GM21529 (cell line): ENCODE results near the gene LTBP4.
"Not testable (repeated sequence)": the region's sequence is repeated elsewhere in the genome, so short reads cannot be mapped to it uniquely, and the experiment has no call there.

ENCODE experiments used
- ATAC-seq: cut with Tn5 transposase; IDR thresholded peaks from one replicate; pipeline ENCODE4 v1.9.1; 2021; ENCODE audit not compliant: unreplicated experiment

Gene LTBP4

DNA sequence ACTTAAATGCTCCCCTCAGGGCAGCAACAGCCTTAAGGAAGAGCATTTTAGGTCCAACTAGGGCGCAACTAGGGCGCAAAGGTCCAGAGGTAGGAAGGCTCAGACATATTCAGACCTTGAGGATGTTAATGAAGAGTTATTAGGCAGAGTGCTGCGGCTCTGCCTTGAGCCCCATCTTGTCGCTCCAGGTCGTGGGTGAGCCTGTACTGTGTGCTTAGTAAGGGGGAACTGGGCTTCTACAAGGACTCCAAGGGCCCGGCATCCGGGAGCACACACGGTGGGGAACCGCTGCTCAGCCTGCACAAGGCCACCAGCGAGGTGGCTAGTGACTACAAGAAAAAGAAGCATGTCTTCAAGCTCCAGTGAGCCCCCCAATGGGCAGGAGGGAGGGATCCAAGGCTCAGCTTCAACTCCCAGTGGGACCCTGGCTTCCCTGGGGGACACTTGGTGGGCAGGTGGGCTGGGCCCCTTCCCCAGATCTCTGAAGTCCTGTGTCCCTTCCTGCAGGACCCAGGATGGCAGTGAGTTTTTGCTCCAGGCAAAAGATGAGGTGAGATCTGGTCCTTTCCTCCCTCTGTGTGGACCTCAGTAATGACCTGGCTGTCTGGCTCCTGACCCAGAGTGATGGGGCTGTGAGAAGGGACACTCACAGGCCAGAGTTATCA, 29.2 kb upstream of the LTBP4 start:
- no peak for ATAC-seq

- no peak for ATAC-seq
Measured at GRCh38 chr19:40575326-40575725, 25.8 kb upstream of the LTBP4 start.

- peak; percentile 27 for ATAC-seq
Measured at GRCh38 chr19:40576151-40576584, 25.0 kb upstream of the LTBP4 start.

DNA sequence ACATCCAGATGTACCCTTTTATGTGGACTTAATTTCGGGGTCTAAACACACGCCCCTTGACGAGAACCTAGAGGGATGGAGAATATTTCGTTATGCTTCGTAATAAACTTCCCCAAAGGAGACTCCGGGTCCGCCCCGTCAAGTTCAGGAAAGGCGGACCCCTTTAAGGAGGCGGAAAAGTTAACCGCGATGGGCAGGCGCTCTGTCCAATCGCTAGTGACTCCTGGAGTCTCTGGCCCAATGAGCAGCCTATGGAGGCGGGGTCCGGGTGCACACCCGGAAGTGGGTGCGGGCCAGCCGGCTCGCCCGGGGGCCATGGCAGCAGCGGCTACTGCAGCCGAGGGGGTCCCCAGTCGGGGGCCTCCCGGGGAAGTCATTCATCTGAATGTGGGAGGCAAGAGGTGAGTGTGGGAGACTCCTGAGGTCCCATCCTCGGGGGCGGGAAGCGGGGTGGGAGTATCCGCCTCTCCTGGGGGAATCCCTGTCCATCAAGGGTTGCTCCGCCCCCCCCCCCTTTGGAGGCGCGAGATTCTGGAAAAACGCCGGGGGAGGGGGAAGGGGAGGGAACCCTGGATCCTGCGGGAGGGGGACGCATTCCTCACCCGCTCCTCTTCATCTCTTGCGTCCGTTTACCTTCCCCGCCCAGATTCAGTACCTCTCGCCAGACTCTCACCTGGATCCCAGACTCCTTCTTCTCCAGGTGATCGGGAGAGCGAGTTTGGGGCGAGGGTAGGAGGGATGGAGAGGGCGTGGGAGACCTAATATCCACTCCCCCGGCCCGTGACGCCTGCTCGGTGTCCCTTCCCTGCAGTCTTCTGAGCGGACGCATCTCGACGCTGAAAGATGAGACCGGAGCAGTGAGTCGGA, 24.4 kb upstream of the LTBP4 start, which contains the start of gene SHKBP1:
Gene SHKBP1, plus strand, starts transcription at position 289 of the 867 bp plus-strand sequence. Its CDS starts 27 bp downstream, at position 316.
- ATAC-seq = peak; percentile 91

DNA sequence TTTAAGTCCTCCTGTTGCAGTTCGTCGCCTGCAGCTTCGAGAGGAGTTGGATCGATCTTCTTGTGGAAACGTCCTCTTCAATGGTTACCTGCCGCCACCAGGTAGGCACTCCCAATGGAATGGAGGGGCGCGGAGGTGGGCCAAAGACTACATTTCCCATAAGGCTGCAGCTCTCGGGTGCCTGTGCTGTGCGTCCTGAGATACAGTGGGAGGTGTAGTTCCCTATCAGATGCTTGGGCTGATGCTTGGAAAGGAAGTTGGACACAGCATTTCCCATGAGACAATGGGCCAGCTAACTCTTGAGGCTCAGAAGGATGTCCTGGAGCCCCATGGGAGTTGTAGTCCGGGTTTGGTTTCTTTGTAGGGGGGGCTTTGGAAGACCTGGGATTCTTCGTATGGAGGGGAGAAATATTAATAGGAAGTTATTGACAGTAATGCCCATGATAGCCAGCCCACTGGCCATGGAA, 22.7 kb upstream of the LTBP4 start:
- ATAC-seq = no peak

DNA sequence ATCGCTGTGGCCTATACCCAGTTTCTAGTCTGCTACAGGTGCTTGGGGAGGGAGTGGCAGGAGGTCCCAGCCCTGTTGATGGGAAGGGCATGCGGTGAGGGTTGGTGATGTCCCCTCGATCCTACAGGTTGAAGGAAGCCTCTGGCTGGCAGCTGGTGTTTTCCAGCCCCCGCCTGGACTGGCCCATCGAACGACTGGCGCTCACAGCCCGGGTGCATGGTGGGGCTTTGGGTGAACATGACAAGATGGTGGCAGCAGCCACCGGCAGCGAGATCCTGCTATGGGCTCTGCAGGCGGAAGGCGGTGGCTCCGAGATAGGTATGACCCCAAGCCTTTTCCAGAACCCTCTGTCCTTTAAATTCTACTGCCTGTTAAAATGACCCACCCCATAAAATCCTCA, 20.6 kb upstream of the LTBP4 start:
- ATAC-seq = no peak

DNA sequence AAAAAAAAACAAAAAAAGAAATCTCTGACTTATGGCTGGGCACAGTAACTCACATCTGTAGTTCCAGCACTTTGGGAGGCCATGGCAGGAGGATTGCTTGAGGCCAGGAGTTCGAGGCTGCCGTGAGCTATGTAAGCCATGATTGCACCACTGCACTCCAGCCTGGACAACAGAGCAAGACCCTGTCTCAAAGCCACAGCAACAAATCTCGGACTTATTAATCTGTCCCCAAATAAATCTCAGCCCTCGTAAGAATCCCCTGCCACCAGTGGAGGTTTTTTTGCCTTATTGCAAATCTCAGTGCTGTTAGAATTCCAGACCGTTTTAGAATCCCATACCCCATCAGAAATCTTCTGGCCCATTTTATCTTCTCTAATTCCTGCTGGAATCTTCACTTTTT, 19.6 kb upstream of the LTBP4 start:
- ATAC-seq = no peak

- no peak for ATAC-seq
Measured at GRCh38 chr19:40582467-40582866, 18.7 kb upstream of the LTBP4 start.

DNA sequence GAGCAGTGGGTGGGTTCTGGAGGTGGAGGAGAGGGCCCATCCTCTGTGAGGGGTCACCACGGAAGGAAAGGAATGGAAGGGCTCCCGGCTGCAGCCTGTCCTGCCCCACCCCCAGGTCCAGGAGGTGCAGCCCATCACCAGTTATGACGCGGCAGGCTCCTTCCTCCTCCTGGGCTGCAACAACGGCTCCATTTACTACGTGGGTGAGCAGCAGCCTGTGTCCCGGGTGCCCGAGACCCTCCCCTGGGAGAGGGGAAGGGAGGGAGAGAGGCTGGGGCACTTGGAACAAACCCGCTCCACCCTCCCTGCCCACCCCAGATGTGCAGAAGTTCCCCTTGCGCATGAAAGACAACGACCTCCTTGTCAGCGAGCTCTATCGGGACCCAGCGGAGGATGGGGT, 17.9 kb upstream of the LTBP4 start:
- ATAC-seq = no peak

- no peak for ATAC-seq
Measured at GRCh38 chr19:40584007-40584406, 17.2 kb upstream of the LTBP4 start.

- no peak for ATAC-seq
Measured at GRCh38 chr19:40585241-40585981, 15.8 kb upstream of the LTBP4 start.

DNA sequence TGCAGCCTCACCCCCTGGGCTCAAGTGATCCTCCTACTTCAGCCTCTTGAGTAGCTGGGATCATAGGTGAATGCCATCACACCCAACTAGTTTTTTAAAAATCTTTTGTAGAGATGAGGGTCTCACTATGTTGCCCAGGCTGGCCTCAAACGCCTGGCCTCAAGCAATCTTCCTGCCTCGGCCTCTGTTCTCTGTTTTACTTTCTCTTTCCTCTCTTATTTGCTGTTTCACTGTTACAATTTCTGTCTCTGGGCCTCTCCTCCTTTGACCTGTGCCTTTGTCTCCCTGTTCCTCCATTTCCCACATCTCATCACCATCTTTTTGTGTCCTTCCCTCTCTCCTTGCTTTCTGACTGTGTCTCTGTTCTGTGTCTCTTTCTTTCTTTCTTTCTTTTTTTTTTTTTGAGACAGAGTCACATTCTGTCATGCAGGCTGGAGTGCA, 15.2 kb upstream of the LTBP4 start:
- no peak for ATAC-seq

DNA sequence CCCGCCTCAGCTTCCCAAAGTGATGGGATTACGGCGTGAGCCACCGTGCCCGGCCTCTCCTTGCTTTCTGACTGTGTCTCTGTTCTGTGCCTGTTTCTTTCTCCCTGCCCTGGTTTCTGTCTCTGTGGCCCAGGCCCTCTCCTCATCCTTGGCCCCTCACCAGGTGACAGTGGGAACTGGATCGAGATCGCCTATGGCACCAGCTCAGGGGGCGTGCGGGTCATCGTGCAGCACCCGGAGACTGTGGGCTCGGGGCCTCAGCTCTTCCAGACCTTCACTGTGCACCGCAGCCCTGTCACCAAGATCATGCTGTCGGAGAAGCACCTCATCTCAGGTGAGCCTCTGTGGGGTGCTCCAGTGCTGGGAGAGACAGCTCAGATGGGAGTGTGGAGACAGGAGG, 14.6 kb upstream of the LTBP4 start:
- ATAC-seq = no peak

DNA sequence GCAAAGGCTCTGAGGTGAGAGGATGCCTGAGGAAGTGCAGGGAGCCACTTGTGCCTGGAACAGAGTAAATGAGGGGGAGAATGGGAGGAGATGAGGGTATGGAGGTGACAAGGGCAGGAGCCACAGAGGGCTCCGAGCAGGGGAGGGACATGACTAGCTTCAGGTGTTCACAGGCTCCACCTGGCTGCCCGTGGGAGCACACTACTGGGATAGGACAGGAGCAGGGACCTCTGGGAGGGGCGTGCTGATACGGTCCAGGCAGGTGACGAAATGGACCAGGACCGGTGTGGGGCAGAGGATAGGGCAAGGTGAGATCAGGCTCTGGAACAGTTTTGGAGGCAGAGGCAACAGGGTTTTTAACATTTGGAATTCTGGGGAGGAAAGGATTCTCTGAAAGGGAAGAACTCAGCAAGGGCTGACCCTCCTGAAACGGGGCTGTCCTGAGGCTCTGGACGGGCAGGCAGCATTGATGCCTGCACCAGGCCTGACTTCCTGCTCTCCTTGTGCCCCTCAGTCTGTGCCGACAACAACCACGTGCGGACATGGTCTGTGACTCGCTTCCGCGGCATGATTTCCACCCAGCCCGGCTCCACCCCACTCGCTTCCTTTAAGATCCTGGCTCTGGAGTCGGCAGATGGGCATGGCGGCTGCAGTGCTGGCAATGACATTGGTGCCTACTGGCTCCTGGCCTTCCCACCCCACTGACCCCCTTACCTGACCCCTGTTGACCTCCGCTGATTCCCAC, 12.9 kb upstream of the LTBP4 start:
- no peak for ATAC-seq

DNA sequence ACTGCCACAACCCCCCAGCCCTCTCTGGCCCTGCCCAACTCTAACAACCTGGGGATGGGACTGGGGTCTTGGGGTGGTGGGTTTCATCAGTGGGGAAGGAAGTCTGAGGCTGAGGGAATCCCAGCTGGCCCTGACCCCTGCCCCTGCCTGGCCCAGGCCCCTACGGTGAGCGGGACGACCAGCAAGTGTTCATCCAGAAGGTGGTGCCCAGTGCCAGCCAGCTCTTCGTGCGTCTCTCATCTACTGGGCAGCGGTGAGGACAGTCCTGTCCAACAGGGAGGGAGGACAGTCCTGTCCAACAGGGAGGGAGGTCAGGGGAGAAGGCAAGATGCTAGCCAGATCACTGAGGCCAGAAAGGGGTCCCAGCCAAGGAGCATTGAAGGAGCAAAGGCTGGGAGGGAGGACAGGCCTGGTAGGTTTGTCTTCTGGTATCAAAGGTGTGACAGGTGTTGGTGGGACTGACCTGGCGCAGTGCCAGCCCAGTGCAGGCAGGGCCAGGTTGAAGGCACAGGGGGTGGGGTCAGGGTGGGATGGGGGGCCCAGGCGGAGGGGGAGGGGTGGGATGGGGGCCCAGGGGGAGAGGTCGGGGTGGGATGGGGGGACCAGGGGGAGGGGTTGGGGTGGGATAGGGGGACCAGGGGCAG, 12.1 kb upstream of the LTBP4 start:
- no peak for ATAC-seq

DNA sequence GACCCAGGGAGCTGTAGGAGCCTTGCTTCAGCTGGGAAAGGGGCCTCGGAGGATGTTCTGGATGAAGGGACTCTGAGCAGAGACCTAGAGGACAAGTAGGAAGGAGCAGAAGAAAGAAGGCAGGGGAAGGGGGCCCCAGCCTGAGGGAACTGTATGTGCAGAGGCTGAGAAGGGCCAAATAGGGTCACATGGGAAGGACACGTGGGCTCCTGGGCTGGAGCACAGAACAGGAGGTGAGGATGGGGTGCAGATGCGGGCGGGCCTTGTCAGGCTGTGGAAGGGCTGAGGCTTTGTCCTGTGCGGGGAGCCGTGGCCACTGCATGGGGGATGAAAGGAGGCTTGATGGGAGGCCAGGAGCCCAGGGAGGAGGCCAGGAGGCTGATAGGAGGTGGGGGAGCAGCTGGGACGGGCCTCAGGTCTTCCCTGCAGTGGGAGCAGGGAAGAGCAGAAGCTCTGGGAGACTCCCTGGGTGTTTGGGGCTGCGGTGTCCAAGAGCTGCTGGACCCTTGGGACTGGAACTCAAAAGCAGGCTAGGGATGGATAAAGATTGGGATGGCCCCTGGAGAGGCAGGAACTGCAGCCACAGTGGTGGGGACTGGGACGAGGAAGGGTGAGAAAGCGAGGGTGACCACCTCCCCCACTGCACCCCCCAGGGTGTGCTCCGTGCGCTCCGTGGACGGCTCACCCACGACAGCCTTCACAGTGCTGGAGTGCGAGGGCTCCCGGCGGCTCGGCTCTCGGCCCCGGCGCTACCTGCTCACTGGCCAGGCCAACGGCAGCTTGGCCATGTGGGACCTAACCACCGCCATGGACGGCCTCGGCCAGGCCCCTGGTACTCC, 11.4 kb upstream of the LTBP4 start:
- ATAC-seq = no peak

DNA sequence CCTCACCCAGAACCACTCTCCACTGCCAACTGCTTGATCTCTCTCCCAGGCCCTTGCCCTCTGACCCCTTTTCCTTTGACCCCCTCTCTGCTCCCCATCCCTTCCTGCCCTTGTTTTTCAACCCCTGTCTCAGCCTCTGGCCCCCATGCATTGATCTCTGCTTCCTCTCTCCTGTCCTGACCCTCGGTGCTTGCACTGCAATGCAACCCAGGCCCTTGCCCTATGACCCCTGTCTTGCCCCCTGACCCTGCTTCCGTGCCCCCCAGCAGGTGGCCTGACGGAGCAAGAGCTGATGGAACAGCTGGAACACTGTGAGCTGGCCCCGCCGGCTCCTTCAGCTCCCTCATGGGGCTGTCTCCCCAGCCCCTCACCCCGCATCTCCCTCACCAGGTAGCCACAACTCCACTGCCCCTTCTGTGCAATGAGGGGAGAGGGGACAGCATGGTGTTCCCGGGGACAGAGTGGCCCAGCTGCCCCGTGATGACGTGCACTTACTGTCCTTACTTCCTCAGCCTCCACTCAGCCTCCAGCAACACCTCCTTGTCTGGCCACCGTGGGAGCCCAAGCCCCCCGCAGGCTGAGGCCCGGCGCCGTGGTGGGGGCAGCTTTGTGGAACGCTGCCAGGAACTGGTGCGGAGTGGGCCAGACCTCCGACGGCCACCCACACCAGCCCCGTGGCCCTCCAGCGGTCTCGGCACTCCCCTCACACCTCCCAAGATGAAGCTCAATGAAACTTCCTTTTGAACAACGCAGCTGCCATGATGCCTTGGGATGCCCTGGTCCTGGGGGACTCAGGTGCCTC, 10.5 kb upstream of the LTBP4 start:
- ATAC-seq = no peak

DNA sequence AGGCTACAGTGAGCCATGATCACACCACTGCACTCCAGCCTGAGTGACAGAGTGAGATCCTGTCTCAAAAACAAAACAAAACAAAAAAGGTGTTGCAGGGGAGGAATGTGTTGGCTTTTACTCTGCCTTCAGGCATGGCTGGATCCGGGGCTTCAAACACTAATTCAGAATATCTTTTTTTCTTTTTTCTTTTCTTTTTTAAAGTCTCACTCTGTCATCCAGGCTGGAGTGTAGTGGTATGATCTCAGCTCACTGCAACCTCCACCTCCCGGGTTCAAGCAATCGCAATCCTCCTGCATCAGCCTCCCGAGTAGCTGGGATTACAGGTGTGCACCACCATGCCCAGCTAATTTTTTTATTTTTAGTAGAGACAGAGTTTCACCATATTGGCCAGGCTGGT, 9.4 kb upstream of the LTBP4 start:
- not testable (repeated sequence) for ATAC-seq

GRCh38 chr19:40592170-40592569, 9.0 kb upstream of the LTBP4 start:
- no peak for ATAC-seq
